ENCODE measurements around the gene TBC1D4. TPM values are rescaled to one million over a fixed set of nuclear protein-coding genes. Genes with fewer than 3 reads are reported as not detected.

Gene TBC1D4, protein sequence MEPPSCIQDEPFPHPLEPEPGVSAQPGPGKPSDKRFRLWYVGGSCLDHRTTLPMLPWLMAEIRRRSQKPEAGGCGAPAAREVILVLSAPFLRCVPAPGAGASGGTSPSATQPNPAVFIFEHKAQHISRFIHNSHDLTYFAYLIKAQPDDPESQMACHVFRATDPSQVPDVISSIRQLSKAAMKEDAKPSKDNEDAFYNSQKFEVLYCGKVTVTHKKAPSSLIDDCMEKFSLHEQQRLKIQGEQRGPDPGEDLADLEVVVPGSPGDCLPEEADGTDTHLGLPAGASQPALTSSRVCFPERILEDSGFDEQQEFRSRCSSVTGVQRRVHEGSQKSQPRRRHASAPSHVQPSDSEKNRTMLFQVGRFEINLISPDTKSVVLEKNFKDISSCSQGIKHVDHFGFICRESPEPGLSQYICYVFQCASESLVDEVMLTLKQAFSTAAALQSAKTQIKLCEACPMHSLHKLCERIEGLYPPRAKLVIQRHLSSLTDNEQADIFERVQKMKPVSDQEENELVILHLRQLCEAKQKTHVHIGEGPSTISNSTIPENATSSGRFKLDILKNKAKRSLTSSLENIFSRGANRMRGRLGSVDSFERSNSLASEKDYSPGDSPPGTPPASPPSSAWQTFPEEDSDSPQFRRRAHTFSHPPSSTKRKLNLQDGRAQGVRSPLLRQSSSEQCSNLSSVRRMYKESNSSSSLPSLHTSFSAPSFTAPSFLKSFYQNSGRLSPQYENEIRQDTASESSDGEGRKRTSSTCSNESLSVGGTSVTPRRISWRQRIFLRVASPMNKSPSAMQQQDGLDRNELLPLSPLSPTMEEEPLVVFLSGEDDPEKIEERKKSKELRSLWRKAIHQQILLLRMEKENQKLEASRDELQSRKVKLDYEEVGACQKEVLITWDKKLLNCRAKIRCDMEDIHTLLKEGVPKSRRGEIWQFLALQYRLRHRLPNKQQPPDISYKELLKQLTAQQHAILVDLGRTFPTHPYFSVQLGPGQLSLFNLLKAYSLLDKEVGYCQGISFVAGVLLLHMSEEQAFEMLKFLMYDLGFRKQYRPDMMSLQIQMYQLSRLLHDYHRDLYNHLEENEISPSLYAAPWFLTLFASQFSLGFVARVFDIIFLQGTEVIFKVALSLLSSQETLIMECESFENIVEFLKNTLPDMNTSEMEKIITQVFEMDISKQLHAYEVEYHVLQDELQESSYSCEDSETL (N-terminal part only)
- total RNA-seq (2014; rRNA removed; shearing (Covaris generic)) = 0.78 and 1.2 TPM in 2 replicates

DNA sequence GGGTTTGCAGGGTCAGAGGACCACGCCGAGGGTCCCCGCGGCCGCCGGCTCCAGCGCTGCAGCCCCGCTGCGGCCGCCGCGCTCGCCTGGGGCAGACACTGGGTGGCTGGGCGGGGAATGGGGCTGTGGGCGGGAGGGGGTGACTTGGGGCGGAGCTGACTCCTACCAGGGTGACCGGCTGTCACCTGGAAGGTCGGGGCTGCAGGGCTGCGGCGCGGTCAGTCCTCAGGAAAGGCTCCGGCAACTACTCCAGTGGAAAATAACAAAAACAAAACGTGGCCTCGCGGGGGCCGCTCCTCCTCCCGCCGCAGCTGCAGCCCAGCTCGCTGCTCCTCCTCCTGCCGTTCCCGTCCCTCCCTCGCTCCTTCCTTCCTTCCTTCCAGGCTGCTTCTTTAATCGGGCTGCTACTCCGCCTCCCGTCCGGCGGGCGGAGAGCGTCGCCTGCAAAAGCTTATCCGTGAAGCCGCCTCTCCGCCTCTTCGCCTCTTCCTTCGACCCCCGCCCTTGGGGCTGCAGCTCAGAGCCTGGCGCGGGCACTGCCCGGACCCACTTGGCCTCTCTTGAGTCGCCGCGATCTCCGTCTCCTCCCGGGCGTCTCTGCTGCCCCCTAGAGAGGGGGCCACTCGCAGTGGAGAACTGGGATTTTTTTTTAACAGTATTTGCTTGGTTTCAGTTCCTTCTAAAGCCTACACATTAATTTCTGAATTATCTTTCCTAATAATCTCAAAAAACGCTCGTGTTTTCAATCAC lies at the start of gene TBC1D4:
Gene TBC1D4, minus strand, starts transcription at position 100 of the 750 bp plus-strand sequence. CDS start 402 bp downstream, outside the sequence.
- in situ Hi-C loops (cut with HindIII; ENCODE audit: low sequenced_read_pairs) = no loop called here
- DNase-seq (ENCODE audit: low spot score) = peak; percentile 86

DNA sequence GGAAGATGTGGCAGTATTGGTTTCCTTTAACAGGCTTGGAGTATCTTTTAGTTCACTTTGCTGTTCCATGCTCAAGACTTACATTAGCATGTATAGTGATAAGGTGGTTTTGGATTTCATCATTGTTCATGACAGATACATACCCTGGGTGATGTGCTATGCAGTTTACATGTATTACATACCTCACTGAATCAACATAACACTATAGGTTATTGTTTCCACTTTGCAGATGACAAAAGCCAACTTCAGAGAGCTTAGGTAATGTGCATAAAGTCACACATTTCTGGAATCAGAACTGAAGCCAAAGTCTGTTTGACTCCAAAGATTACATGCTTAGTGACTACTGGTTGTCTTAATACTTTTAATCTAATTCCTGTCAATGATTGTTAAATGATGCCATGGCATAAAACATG lies 48.6 kb upstream of the TBC1D4 start:
- no peak for DNase-seq (ENCODE audit: low spot score)
- in situ Hi-C loops (cut with HindIII; ENCODE audit: low sequenced_read_pairs) = no loop called here

DNA sequence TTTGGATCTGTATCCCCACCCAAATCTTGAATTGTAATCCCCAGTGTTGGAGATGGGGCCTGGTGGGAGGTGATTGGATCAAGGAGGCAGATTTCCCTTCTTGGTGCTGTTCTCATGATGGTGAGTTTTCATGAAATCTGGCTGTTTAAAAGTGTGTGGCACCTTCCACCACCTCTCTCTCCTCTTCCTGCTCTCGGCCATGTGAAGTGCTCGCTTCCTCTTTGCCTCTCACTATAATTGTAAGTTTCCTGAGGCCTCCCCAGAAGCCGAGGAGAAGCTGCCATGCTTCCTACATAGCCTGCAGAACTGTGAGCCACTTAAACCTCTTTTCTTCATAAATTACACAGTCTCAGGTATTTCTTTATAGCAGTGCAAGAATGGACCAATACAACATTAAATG lies 40.0 kb upstream of the TBC1D4 start:
- no peak for DNase-seq (ENCODE audit: low spot score)
- in situ Hi-C loops (cut with HindIII; ENCODE audit: low sequenced_read_pairs) = no loop called here

DNA sequence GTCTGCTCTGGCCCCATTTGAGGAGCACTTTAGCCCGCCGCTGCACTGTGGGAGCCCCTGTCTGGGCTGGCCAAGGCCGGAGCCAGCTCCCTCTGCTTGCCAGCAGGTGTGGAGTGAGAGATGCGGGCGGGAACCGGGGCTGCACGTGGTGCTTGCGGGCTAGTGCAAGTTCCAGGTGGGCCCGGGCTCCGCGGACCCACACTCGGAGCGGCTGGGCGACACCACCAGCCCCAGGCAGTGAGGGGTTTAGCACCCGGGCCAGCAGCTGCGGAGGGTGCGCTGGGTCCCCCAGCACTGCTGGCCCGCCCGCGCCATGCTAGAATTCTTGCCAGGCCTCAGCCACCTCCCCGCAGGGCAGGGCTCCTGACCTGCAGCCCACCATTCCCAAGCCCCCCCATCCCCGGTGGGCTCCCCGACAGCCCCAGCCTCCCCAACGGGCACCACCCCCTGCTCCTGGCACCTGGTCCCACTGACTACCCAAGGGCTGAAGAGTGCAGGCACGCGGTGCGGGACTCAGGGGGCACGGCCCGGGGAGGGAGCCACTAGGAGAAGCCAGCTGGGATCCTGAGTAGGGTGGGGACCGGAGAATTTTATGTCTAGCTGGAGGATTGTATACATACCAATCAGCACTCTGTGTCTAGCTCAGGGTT lies 36.6 kb upstream of the TBC1D4 start:
- DNase-seq (ENCODE audit: low spot score) = no peak
- in situ Hi-C loops (cut with HindIII; ENCODE audit: low sequenced_read_pairs) = no loop called here

DNA sequence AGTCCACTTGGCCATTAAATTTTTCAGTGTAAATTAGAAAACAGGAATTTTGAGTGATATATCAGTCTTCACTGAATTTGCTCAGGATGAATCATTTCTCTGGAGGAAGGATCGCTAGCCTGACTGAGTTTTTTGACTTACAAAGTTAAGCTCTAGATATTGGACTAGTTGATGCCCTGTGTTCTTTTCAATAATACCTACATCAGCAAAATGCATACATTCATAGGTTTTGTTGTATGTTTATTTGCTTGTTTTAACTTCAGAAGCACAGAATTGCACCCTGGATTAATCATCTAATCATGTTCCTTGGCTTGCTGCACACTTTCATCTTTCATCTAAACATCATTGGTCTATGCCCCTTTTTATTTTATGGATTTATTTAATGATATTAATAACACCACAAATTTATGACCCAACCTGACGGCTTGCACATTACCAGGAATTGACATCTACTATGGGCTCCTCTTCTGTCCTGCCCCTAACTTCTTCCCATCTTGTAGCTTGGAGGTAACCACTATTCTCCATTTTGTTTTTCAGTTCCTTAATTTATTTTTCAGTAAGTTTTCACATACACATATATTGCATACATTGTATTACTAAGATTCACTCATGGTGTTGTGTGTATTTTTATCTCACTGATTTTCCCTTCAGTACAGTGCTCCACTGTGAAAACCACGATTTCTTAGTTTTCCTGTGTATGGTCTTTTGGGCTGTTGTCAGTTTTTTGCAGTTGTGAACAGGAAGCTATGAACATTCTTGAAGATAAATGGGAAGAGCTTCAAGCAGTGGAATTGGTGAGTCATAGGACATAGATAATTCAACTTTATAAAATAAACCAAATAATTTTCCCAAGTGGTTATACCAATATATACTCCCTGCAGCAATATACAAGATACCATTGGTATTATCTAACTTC lies 32.4 kb upstream of the TBC1D4 start:
- DNase-seq (ENCODE audit: low spot score) = no peak
- in situ Hi-C loops (cut with HindIII; ENCODE audit: low sequenced_read_pairs) = no loop called here

DNA sequence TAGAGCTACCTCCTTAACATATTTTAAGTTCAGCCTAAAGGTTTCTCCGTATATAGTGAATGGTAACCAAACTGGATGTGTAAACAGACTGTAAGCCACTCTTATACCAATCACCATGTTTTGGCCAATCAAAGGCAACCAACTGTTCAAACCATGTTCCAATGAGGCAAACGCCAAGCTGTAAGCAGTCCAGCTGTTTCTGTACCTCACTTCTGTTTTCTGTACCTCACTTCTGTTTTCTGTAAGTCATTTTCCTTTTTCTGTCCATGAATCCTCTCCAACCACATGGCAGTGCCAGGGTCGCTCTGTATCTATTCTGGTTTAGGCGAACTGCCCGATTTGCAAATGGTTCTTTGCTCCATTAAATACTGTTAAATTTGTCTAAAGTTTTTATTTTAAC lies 31.3 kb upstream of the TBC1D4 start:
- in situ Hi-C loops (cut with HindIII; ENCODE audit: low sequenced_read_pairs) = no loop called here
- no peak for DNase-seq (ENCODE audit: low spot score)

DNA sequence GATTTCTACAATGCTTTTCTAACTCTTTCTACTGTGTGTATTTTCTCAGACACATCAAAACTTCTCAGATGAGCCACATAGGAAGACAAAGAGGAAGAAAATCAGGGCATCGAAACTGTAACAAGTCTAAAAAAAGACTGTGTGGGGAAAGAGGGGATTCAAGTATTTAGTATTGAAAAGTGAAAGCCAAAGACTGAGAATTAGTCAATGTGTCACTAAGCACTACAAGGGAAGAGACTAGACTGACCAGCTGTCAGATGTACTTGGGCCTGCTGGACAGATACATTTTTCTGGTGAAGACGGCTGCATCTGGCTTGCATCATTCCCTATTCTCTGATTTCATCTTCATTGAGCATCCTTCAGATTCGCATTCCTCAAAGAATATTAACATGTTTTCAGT lies 30.3 kb upstream of the TBC1D4 start:
- in situ Hi-C loops (cut with HindIII; ENCODE audit: low sequenced_read_pairs) = no loop called here
- no peak for DNase-seq (ENCODE audit: low spot score)

DNA sequence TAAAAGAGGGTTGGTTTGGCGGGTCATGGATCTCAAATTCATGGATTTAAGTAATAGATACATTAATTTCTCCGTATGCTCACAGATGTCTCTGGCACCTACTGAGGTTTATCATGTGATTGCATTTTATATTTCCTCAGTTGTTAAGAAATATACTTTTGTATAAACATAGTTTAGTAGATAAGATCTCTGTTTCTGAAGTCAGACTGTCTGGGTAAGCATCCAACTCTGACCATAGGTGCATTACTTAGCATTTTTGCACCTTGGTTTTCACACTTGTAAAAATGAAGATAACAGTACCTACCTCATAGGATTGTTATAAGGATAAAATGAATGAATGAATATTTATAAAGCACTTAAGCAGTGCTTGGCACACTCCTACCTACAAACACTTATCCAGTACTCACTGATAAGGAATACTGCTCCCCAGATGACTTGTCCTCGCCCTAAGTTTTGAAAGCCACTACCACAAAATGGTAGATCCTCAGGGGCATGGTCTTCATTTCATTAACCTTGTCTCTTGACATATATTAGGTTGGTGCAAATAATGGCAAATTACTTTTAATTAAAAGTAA lies 29.2 kb upstream of the TBC1D4 start:
- DNase-seq (ENCODE audit: low spot score) = no peak
- in situ Hi-C loops (cut with HindIII; ENCODE audit: low sequenced_read_pairs) = no loop called here

DNA sequence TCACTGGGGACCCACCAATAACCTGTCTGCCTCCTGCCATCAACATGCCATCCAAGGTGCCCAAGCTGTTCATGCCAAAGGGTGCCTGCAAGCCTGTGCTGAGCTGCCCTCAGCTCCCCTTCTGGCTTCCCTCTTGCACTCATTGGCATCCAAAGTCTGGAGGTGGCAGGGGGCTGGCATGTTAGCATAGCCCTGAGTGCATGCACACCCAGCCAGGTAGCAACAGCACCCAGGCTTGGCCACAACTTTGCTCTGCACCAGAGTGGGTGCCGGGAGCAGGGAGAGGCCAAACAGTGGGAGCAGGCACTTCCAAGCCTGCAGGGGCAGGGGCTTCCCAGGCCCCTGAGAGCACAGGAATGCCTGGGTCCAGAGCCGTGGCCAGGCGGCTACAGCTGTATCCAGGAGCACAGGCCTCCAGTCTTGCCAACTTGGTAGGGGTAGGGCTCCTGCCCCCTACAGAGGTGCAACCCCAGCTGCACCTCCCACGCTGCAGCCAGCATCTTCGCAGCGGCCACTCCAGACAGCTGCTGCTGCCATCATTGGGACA lies 26.1 kb upstream of the TBC1D4 start:
- in situ Hi-C loops (cut with HindIII; ENCODE audit: low sequenced_read_pairs) = no loop called here
- no peak for DNase-seq (ENCODE audit: low spot score)

DNA sequence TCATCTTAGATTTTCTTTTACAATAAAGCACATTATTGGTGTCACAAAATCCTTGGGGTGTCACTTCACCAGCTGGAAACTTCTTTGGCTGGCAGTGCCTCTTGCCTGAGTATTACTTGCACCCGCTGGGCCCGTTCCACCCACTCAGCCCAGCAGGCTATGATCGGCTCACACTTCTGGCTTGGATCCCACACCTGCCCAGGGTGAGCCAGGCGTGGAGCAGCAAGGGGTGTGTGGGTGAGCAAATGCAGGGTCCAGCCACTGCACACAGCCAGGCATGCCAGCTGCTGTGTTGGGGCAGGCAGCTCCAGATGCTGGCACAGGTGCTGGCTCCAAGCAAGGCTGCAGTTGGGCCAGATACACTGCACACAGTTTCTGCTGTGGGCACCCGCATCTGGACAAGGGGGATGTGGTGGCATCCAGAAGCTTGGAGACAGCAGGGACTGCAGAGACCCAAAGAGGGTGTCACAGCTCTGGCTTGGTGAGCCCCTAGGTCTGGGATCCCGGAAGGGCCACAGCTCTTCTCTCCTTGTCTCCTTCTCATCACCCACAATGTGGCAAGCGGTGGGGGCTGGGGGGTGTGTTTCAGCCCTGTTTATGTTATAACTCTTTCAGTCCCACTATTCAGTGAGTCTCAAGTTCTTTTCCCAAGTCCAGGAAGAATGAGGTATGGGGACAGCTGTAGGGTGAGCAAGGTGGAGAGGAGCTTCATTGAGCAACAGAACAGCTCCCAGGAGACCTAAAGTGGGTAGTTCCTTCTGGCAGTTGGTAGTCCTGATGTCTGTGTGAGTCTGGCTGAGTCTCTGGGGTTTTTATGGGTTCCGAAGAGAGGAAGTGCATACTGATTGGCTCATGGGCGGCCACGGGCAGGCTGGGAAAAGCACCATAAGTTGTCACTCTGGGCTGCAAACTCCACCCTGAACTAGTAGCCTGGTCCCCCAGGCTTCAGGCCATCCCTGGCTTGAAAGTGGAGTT lies 25.3 kb upstream of the TBC1D4 start:
- in situ Hi-C loops (cut with HindIII; ENCODE audit: low sequenced_read_pairs) = no loop called here
- DNase-seq (ENCODE audit: low spot score) = no peak

DNA sequence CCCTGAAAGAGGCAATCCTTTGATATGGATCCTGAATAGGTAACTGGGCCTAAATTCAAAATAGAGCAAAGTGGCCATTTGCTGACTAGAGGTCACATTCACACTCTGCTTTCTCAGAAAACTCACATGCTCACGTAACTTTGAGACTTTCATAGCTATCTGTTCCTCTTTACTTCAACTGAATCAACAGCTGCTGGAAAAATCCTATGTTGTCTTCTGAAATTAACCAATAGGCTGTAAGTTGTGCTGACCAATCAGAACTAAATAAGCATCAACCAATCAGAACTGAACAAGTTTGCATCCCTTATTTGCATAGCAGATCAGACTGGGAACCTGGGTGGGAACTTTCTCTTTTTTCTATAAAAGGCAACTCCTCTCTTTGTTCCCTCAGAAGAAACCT lies 24.0 kb upstream of the TBC1D4 start:
- in situ Hi-C loops (cut with HindIII; ENCODE audit: low sequenced_read_pairs) = no loop called here
- DNase-seq (ENCODE audit: low spot score) = no peak

DNA sequence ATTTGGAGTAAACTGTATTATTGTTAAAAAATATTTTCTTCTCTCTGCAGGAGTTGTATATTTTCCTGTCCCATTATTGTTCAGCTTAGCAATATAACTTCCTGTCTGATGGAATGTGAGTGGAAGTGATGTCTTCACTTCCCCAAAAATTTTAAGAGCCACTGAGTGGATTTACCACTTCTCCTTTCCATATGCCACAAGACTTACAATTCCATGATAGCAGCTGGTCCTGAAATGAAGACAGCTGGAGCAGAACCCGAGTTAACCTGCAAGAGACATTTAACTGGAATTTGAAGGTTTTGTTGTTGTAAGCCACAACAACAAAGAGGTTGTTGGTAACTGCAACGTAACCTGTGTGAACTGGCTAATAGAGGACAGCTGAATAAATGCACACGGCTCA lies 23.4 kb upstream of the TBC1D4 start:
- DNase-seq (ENCODE audit: low spot score) = no peak
- in situ Hi-C loops (cut with HindIII; ENCODE audit: low sequenced_read_pairs) = no loop called here

DNA sequence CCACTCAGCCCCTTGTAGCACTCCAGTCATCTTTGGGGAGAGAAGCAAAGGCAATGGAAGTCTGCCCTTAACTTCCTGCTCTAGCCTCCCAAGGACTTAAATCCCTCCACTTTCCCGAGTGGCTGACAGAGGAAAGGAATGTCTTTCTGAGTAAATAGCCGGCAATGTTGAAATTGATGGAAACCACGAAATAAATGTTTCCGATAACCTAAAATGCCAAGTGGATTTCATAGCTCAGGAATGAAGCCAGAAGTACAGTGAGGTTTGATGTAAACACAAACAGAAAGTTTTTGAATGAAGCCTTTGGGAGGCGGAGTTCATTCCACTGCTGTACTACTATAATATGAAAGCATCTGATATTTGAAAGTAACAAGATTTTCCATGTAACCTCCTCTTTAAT lies 14.0 kb upstream of the TBC1D4 start:
- no peak for DNase-seq (ENCODE audit: low spot score)
- in situ Hi-C loops (cut with HindIII; ENCODE audit: low sequenced_read_pairs) = no loop called here

DNA sequence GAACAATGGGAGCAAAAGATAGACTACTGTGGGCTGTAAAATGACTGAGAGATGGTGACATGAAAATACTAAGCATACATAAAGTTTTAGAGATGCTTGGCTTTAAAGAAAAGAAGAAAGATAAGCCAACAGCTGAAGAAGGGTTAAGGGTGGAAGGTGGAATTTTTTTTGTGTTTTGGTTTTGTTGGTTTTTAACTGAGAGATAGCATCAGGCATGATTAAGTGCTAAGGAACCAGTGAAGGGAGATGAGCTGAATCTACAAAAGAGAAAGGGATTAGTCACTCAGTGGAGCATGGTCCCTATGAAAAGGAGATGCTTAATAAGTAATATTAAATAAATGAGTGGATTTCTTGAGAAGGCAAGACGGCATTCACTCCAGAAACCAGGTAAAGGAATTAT lies 12.5 kb upstream of the TBC1D4 start:
- DNase-seq (ENCODE audit: low spot score) = no peak
- in situ Hi-C loops (cut with HindIII; ENCODE audit: low sequenced_read_pairs) = no loop called here

DNA sequence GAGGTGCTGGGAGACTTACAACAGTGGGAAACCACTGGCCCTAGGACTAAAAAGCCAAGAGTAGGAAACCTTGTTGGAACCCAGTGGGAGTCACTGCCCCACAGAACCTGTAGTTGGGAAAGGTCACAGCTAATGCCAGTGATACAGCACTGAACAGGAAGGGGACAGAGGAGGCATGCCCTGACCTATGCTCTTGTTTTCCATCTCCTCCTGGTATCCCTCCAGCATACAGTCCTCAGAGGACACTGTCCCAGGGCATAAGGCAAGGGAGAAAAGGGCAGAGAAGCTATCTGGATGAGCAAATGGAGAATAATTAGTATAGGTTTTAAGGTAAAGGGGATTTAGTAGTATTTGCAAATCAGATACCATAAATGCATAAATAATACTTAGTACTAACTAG lies 11.2 kb upstream of the TBC1D4 start:
- DNase-seq (ENCODE audit: low spot score) = no peak
- in situ Hi-C loops (cut with HindIII; ENCODE audit: low sequenced_read_pairs) = no loop called here

DNA sequence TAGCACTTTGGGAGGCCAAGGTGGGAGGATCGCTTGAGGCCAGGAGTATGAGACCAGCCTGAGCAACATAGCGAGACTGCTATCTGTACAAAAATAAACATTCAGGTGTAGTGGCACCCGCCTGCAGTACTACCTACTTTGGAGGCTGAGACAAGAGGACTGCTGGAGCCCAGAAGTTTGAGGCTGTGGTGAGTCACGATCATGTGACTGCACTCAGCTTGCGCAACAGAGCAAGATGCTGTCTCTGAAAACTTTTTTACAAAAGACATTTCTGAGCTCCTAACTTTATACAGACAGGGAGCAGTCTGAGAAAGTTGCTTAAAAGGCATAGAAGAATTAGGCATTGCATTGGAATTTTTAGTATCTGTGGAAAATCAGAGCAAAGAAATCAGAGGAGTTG lies 10.4 kb upstream of the TBC1D4 start:
- DNase-seq (ENCODE audit: low spot score) = no peak
- in situ Hi-C loops (cut with HindIII; ENCODE audit: low sequenced_read_pairs) = no loop called here

Data from G401 (cell line).